NB4 (cell line): ENCODE measurements around the gene DENND5B.

Experiments
- MYC ChIP-seq: IDR thresholded peaks from 2 replicates; pipeline ENCODE4 v1.6.1; 2011; ENCODE audit warnings: low read depth, low read length
- POLR2A ChIP-seq: IDR thresholded peaks from 2 replicates; pipeline ENCODE4 v1.6.1; 2011; ENCODE audit warnings: mild to moderate bottlenecking; ENCODE audit not compliant: insufficient read length; ENCODE audit errors: extremely low read depth
- TF ChIP-seq, protein P1 (sequence below): IDR thresholded peaks from one replicate; pipeline ENCODE4 v1.5.1; 2012; ENCODE audit warnings: low read depth, low read length
- TF ChIP-seq, protein P2 (sequence below): IDR thresholded peaks from 2 replicates; pipeline ENCODE4 v1.6.1; 2011; ENCODE audit warnings: low read depth, low read length

GRCh38 chr12:31388713-31389112, 202.2 kb downstream of the DENND5B start:
- TF ChIP-seq, protein P1, sequence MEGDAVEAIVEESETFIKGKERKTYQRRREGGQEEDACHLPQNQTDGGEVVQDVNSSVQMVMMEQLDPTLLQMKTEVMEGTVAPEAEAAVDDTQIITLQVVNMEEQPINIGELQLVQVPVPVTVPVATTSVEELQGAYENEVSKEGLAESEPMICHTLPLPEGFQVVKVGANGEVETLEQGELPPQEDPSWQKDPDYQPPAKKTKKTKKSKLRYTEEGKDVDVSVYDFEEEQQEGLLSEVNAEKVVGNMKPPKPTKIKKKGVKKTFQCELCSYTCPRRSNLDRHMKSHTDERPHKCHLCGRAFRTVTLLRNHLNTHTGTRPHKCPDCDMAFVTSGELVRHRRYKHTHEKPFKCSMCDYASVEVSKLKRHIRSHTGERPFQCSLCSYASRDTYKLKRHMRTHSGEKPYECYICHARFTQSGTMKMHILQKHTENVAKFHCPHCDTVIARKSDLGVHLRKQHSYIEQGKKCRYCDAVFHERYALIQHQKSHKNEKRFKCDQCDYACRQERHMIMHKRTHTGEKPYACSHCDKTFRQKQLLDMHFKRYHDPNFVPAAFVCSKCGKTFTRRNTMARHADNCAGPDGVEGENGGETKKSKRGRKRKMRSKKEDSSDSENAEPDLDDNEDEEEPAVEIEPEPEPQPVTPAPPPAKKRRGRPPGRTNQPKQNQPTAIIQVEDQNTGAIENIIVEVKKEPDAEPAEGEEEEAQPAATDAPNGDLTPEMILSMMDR = no peak
- TF ChIP-seq POLR2A = no peak
- TF ChIP-seq, protein P2, sequence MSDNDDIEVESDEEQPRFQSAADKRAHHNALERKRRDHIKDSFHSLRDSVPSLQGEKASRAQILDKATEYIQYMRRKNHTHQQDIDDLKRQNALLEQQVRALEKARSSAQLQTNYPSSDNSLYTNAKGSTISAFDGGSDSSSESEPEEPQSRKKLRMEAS = no peak
- no peak for TF ChIP-seq MYC
